HCT116 (cell line): ENCODE measurements around the gene RCC1. TPM values are rescaled to one million over a fixed set of nuclear protein-coding genes. Genes with fewer than 3 reads are reported as not detected.

ENCODE experiments used
- ATAC-seq: fragments of 200-7000 bp; cut with Tn5 transposase; 2 replicates; pipeline ENCODE4 v1.9.1; 2020; ENCODE audit warnings: mild to moderate bottlenecking, moderate library complexity
- BruUV-seq: library from RNA; stranded (reverse); fragments of 400-500 nt; replicated peaks from 2 replicates; lab custom pipeline; 2021; lab: Mats Ljungman, UMichigan
- CTCF ChIA-PET: fragments of 300-600 bp; sonication (Branson Sonifier 250); formaldehyde crosslinking; loops from one replicate; lab custom pipeline; 2021; ENCODE audit warnings: antibody characterized with exemption; lab: Charles Lee
- POLR2A ChIA-PET: fragments of 300-600, 350-600 bp; sonication (Branson Sonifier 250); formaldehyde crosslinking; loops from one replicate; lab custom pipeline; 2021; ENCODE audit warnings: antibody characterized with exemption; lab: Charles Lee
- RAD21 ChIA-PET, 2 experiments: fragments of 300-600 bp; sonication (Branson Sonifier 250); formaldehyde crosslinking; loops; one replicate each; lab custom pipeline; 2023; ENCODE audit warnings: low total read pairs in 2 of 2; ENCODE audit not compliant: uncharacterized antibody in 2 of 2, unreplicated experiment in 2 of 2, low non-redundant PET in 1 of 2; lab: Charles Lee
- DNase-seq: peaks from one replicate; pipeline ENCODE4 v3.0.0-alpha.2; 2010; ENCODE audit warnings: low read depth, low spot score
- H2AFZ ChIP-seq: fragments of 200-600 bp; shearing (Covaris generic), sonication (generic); 2 replicates; pipeline ENCODE4 v1.6.1; 2017; ENCODE audit warnings: low read depth, mixed run types, mixed read lengths, antibody characterized with exemption, low read length; ENCODE audit not compliant: poor library complexity, severe bottlenecking
- H3K27ac ChIP-seq: 2 replicates; pipeline ENCODE4 v1.5.1; 2012; ENCODE audit warnings: low read depth, low read length
- H3K27me3 ChIP-seq: fragments of 200-600 bp; sonication (generic); 2 replicates; pipeline ENCODE4 v1.6.1; 2016; ENCODE audit warnings: mixed run types, low read length, mixed read lengths; ENCODE audit not compliant: insufficient read depth
- H3K36me3 ChIP-seq, 2 experiments: fragments of 200-500 bp in 1 of 2; fragments of 200-600 bp in 1 of 2; sonication (Bioruptor generic) in 1 of 2; sonication (generic) in 1 of 2; 2 replicates each; pipeline versions ENCODE4 v1.5.1 to v1.6.1; 2014 to 2016; ENCODE audit warnings: low read length in 2 of 2, inconsistent platforms in 1 of 2, mixed read lengths in 1 of 2, mixed run types in 1 of 2; ENCODE audit not compliant: insufficient read depth in 2 of 2, control insufficient read depth in 1 of 2
- H3K4me1 ChIP-seq, 2 experiments: fragments of 200-600 bp in 1 of 2; sonication (generic) in 1 of 2; 2 replicates each; pipeline versions ENCODE4 v1.5.1 to v1.6.1; 2012 to 2017; ENCODE audit warnings: low read length in 2 of 2, inconsistent platforms in 1 of 2, mild to moderate bottlenecking in 1 of 2, mixed read lengths in 1 of 2, mixed run types in 1 of 2, moderate library complexity in 1 of 2; ENCODE audit not compliant: insufficient read depth in 2 of 2, control insufficient read depth in 1 of 2
- H3K4me2 ChIP-seq: fragments of 200-600 bp; sonication (generic); 2 replicates; pipeline ENCODE4 v1.6.1; 2017; ENCODE audit warnings: mixed run types, low read length, mixed read lengths
- H3K4me3 ChIP-seq, 2 experiments: fragments of 200-600 bp in 1 of 2; sonication (generic) in 1 of 2; replicated peaks in 1 of 2; 2 replicates each; pipeline ENCODE4 v1.5.1; 2011 to 2016; ENCODE audit warnings: low read length in 2 of 2, control low read depth in 1 of 2, low read depth in 1 of 2, mild to moderate bottlenecking in 1 of 2, mixed read lengths in 1 of 2, mixed run types in 1 of 2
- H3K79me2 ChIP-seq: fragments of 200-600 bp; sonication (generic); 2 replicates; pipeline ENCODE4 v1.6.1; 2017; ENCODE audit warnings: mild to moderate bottlenecking, mixed run types, low read length, moderate library complexity, mixed read lengths; ENCODE audit not compliant: insufficient read depth
- H3K9ac ChIP-seq: fragments of 200-600 bp; sonication (generic); 2 replicates; pipeline ENCODE4 v1.6.1; 2016; ENCODE audit warnings: low read length, mixed read lengths
- H3K9me2 ChIP-seq: fragments of 200-600 bp; sonication (generic), shearing (Covaris generic); 2 replicates; pipeline ENCODE4 v1.6.1; 2017; ENCODE audit warnings: mixed run types, mild to moderate bottlenecking, moderate library complexity; ENCODE audit not compliant: insufficient read depth
- H3K9me3 ChIP-seq, 2 experiments: fragments of 200-500 bp in 1 of 2; fragments of 200-600 bp in 1 of 2; sonication (Bioruptor generic) in 1 of 2; sonication (generic) in 1 of 2; 2 replicates each; pipeline ENCODE4 v1.6.1; 2014 to 2017; ENCODE audit warnings: low read length in 2 of 2, mixed read lengths in 2 of 2, inconsistent platforms in 1 of 2, low read depth in 1 of 2, mild to moderate bottlenecking in 1 of 2, mixed run types in 1 of 2, moderate library complexity in 1 of 2; ENCODE audit not compliant: control insufficient read depth in 1 of 2, insufficient read depth in 1 of 2
- H4K20me1 ChIP-seq: fragments of 200-600 bp; sonication (generic), shearing (Covaris generic); 2 replicates; pipeline ENCODE4 v1.6.1; 2017; ENCODE audit warnings: mixed run types, mild to moderate bottlenecking, moderate library complexity; ENCODE audit not compliant: insufficient read depth
- CBX3 ChIP-seq: IDR thresholded peaks from 2 replicates; pipeline ENCODE4 v1.6.1; 2012; ENCODE audit warnings: low read depth
- CEBPB ChIP-seq: IDR thresholded peaks from 2 replicates; pipeline ENCODE4 v1.6.1; 2012; ENCODE audit warnings: low read depth
- EGR1 ChIP-seq: IDR thresholded peaks from 2 replicates; pipeline ENCODE4 v1.6.1; 2012; ENCODE audit warnings: low read depth
- ELF1 ChIP-seq: IDR thresholded peaks from 2 replicates; pipeline ENCODE4 v1.6.1; 2012; ENCODE audit warnings: low read depth, borderline replicate concordance
- EZH2 ChIP-seq: fragments of 200-600 bp; sonication (generic); IDR thresholded peaks from 2 replicates; pipeline ENCODE4 v1.6.1; 2017; ENCODE audit warnings: antibody characterized with exemption, mixed run types
- EZH2phosphoT487 ChIP-seq: fragments of 200-600 bp; IDR thresholded peaks from 2 replicates; pipeline ENCODE4 v1.6.1; 2018; ENCODE audit warnings: antibody characterized with exemption, borderline replicate concordance
- JUND ChIP-seq: IDR thresholded peaks from 2 replicates; pipeline ENCODE4 v1.6.1; 2012
- POLR2A ChIP-seq: IDR thresholded peaks from 2 replicates; pipeline ENCODE4 v1.7.0; 2011; ENCODE audit warnings: borderline replicate concordance; ENCODE audit not compliant: insufficient read depth, insufficient read length; ENCODE audit errors: extremely low read depth
- POLR2AphosphoS5 ChIP-seq: IDR thresholded peaks from 2 replicates; pipeline ENCODE4 v1.6.1; 2011; ENCODE audit warnings: mild to moderate bottlenecking, low read depth, low read length, moderate library complexity
- RAD21 ChIP-seq: IDR thresholded peaks from 2 replicates; pipeline ENCODE4 v1.6.1; 2012; ENCODE audit warnings: low read depth, mild to moderate bottlenecking
- SIN3A ChIP-seq: IDR thresholded peaks from 2 replicates; pipeline ENCODE4 v1.6.1; 2012; ENCODE audit warnings: low read depth
- SP1 ChIP-seq: IDR thresholded peaks from 2 replicates; pipeline ENCODE4 v1.6.1; 2012; ENCODE audit warnings: low read depth
- SRF ChIP-seq: IDR thresholded peaks from 2 replicates; pipeline ENCODE4 v1.6.1; 2012; ENCODE audit warnings: low read depth
- TCF7L2 ChIP-seq: IDR thresholded peaks from 2 replicates; pipeline ENCODE4 v1.7.0; 2011; ENCODE audit warnings: borderline replicate concordance, inconsistent platforms; ENCODE audit not compliant: insufficient read depth, insufficient read length; ENCODE audit errors: extremely low read depth
- ZBTB33 ChIP-seq: IDR thresholded peaks from 2 replicates; pipeline ENCODE4 v1.6.1; 2011; ENCODE audit warnings: mild to moderate bottlenecking, low read length, moderate library complexity; ENCODE audit not compliant: insufficient replicate concordance; ENCODE audit errors: extremely low read depth
- ZNF274 ChIP-seq: fragments of 200-500 bp; sonication (Bioruptor generic); IDR thresholded peaks from 2 replicates; pipeline ENCODE4 v1.6.1; 2014; ENCODE audit warnings: mild to moderate bottlenecking, low read depth, low read length, inconsistent platforms
- intact Hi-C: fragments of 100-400 bp; cut with micrococcal nuclease; formaldehyde crosslinking; loops from 2 replicates; pipeline ENCODE4 v1.10.0; 2022
- total RNA-seq: library from RNA; stranded (reverse); gene quantifications from one replicate; pipeline ENCODE4 v1.2.1, GENCODE V29; 2021; ENCODE audit not compliant: unreplicated experiment
- TF ChIP-seq, protein P1 (sequence below): IDR thresholded peaks from 2 replicates; pipeline ENCODE4 v1.6.1; 2012; ENCODE audit warnings: low read depth
- TF ChIP-seq, protein P2 (sequence below): IDR thresholded peaks from 2 replicates; pipeline ENCODE4 v1.6.1; 2012
- TF ChIP-seq, protein P3 (sequence below): IDR thresholded peaks from 2 replicates; pipeline ENCODE4 v1.6.1; 2012
- TF ChIP-seq, protein P4 (sequence below), 3 experiments: fragments of 200-600 bp in 1 of 3; sonication (generic) in 1 of 3; IDR thresholded peaks in 2 of 3; conservative IDR thresholded peaks in 1 of 3; 2 replicates each; pipeline ENCODE4 v1.5.1; 2012 to 2017; ENCODE audit warnings: low read depth in 2 of 3, low read length in 2 of 3, antibody characterized with exemption in 1 of 3, borderline replicate concordance in 1 of 3, control low read depth in 1 of 3, mild to moderate bottlenecking in 1 of 3, mixed read lengths in 1 of 3, mixed run types in 1 of 3, moderate library complexity in 1 of 3; ENCODE audit not compliant: insufficient read depth in 1 of 3

RCC1 gene
- total RNA-seq, 1 experiment from 2014 or later = 124 TPM

- ChIA-PET POLR2A (no interaction called here), CTCF (no interaction called here), RAD21 (no interaction called here)
- BruUV-seq = TSS peak; percentile 39
- TF ChIP-seq SRF = no peak
- TF ChIP-seq, protein P1, sequence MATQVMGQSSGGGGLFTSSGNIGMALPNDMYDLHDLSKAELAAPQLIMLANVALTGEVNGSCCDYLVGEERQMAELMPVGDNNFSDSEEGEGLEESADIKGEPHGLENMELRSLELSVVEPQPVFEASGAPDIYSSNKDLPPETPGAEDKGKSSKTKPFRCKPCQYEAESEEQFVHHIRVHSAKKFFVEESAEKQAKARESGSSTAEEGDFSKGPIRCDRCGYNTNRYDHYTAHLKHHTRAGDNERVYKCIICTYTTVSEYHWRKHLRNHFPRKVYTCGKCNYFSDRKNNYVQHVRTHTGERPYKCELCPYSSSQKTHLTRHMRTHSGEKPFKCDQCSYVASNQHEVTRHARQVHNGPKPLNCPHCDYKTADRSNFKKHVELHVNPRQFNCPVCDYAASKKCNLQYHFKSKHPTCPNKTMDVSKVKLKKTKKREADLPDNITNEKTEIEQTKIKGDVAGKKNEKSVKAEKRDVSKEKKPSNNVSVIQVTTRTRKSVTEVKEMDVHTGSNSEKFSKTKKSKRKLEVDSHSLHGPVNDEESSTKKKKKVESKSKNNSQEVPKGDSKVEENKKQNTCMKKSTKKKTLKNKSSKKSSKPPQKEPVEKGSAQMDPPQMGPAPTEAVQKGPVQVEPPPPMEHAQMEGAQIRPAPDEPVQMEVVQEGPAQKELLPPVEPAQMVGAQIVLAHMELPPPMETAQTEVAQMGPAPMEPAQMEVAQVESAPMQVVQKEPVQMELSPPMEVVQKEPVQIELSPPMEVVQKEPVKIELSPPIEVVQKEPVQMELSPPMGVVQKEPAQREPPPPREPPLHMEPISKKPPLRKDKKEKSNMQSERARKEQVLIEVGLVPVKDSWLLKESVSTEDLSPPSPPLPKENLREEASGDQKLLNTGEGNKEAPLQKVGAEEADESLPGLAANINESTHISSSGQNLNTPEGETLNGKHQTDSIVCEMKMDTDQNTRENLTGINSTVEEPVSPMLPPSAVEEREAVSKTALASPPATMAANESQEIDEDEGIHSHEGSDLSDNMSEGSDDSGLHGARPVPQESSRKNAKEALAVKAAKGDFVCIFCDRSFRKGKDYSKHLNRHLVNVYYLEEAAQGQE = no peak
- no peak for TF ChIP-seq POLR2A
- TF ChIP-seq POLR2AphosphoS5 = no peak
- TF ChIP-seq ZBTB33 = no peak
- TF ChIP-seq CBX3 = no peak
- no peak for TF ChIP-seq EGR1
- TF ChIP-seq, protein P2, sequence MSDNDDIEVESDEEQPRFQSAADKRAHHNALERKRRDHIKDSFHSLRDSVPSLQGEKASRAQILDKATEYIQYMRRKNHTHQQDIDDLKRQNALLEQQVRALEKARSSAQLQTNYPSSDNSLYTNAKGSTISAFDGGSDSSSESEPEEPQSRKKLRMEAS = no peak
- TF ChIP-seq TCF7L2 = no peak
- no peak for TF ChIP-seq EZH2phosphoT487
- TF ChIP-seq RAD21 = no peak
- no peak for TF ChIP-seq SP1
- TF ChIP-seq SIN3A = no peak
- TF ChIP-seq EZH2 = no peak
- no peak for TF ChIP-seq CEBPB
- TF ChIP-seq, protein P3, sequence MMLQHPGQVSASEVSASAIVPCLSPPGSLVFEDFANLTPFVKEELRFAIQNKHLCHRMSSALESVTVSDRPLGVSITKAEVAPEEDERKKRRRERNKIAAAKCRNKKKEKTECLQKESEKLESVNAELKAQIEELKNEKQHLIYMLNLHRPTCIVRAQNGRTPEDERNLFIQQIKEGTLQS = no peak
- TF ChIP-seq ELF1 = no peak
- no peak for TF ChIP-seq ZNF274
- TF ChIP-seq JUND = no peak
- TF ChIP-seq, protein P4, sequence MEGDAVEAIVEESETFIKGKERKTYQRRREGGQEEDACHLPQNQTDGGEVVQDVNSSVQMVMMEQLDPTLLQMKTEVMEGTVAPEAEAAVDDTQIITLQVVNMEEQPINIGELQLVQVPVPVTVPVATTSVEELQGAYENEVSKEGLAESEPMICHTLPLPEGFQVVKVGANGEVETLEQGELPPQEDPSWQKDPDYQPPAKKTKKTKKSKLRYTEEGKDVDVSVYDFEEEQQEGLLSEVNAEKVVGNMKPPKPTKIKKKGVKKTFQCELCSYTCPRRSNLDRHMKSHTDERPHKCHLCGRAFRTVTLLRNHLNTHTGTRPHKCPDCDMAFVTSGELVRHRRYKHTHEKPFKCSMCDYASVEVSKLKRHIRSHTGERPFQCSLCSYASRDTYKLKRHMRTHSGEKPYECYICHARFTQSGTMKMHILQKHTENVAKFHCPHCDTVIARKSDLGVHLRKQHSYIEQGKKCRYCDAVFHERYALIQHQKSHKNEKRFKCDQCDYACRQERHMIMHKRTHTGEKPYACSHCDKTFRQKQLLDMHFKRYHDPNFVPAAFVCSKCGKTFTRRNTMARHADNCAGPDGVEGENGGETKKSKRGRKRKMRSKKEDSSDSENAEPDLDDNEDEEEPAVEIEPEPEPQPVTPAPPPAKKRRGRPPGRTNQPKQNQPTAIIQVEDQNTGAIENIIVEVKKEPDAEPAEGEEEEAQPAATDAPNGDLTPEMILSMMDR (IDR thresholded peaks at IDR 0.05 in 2 of 3, conservative IDR thresholded peaks at IDR 0.05 in 1 of 3; ENCODE audit: borderline replicate concordance in 1 of 3, insufficient read depth in 1 of 3, low read depth in 2 of 3, low read length in 2 of 3) = no peak
- Histone ChIP-seq H3K79me2 (no peaks in the 10 kb centered on the region), H3K9ac (no peak overlapping the region), H3K36me3 (peaks cover 9 to 14% of the 10 kb centered on the region in 2 experiments; a peak in 2 of 4 replicates), H3K4me2 (no peak overlapping the region), H3K4me3 (no peak overlapping the region), H3K4me1 (peaks cover 0 to 18% of the 10 kb centered on the region in 2 experiments; a peak in 2 of 4 replicates), H2AFZ (no peak overlapping the region), H3K27me3 (no peaks in the 10 kb centered on the region), H3K9me3 (no peaks in the 10 kb centered on the region), H3K27ac (no peak overlapping the region), H3K9me2 (no peaks in the 10 kb centered on the region), H4K20me1 (no peaks in the 10 kb centered on the region)
- ATAC-seq (no peak), DNase-seq (no peak)
- intact Hi-C loops = no loop called here
Observed at GRCh38 chr1:28466226-28466778, 39.5 kb upstream of the RCC1 start.
